Ramos (cell line): Measurements from ENCODE around the gene ANKRD39.

ENCODE experiments used
- in situ Hi-C: fragments of 300-500 bp; cut with MboI; formaldehyde crosslinking; loops from one replicate; pipeline ENCODE4 v1.14.3; 2022; ENCODE audit warnings: low sequenced_read_pairs; ENCODE audit not compliant: unreplicated experiment

The ANKRD39 gene

DNA sequence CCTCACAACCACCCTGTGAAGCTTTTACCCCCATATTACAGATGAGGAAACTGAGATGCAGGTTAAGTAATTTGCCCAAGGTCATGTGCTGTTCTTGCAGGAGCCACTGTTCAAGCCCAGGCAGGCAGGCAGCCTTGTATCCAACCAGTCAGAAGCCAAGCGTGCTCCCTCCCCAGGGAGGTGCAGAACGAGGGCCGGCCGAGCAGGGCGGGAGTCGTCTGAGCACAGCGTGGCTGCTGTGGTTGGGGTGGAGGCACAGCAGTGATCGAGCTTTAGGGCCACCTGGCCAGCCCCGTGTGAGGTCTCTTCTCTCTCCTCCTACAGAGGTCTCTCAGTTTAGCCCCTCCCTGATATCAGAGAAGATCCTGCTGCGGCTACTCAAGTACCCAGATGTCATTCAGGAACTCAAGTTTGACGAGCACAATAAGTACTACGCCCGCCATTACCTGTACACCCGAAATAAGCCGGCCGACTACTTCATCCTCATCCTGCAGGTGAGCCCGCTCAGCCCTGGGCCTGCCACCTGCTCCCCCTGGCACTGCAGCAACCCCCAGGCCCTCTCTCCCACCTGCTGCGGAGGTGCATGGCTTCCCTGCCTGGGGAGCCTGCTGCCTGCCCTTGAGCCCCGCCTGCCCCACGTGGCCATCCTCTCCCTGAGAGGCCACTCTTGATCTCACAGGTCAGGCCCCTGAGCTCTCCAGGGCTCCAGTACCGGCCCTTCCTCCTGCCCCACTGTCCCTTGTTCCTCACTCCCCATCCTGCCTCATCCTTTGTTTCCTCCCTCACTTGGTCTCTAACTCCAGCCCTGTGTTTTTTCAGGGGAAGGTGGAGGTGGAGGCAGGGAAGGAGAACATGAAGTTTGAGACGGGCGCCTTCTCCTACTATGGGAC lies 58.8 kb downstream of the ANKRD39 start:
- in situ Hi-C loops = no loop called here
